WERI-Rb-1 (cell line): ENCODE data around the gene ZHX3.

Experiments
- DNase-seq: peaks from one replicate; pipeline ENCODE4 v3.0.0-alpha.2; 2020
- H3K27ac ChIP-seq: fragments of 250-450 bp; sonication (Bioruptor Pico); 2 replicates; pipeline ENCODE4 v1.5.1; 2020; ENCODE audit warnings: mild to moderate bottlenecking, moderate library complexity
- H3K27me3 ChIP-seq: fragments of 250-450 bp; sonication (Bioruptor Pico); 2 replicates; pipeline ENCODE4 v1.5.1; 2021; ENCODE audit warnings: mild to moderate bottlenecking, low read depth, moderate library complexity; ENCODE audit not compliant: insufficient read depth, severe bottlenecking
- H3K36me3 ChIP-seq: fragments of 250-450 bp; sonication (Bioruptor Pico); 2 replicates; pipeline ENCODE4 v1.5.1; 2020; ENCODE audit warnings: mild to moderate bottlenecking, moderate library complexity
- H3K4me3 ChIP-seq: 2 replicates; pipeline ENCODE4 v1.5.1; 2011; ENCODE audit warnings: low read depth, mild to moderate bottlenecking, control low read depth, low read length
- H3K9me3 ChIP-seq: fragments of 250-450 bp; sonication (Bioruptor Pico); 2 replicates; pipeline ENCODE4 v1.5.1; 2021; ENCODE audit warnings: mild to moderate bottlenecking, moderate library complexity; ENCODE audit not compliant: severe bottlenecking
- CTCF ChIP-seq: IDR thresholded peaks from 2 replicates; pipeline ENCODE4 v1.5.1; 2011; ENCODE audit warnings: low read depth, mild to moderate bottlenecking, control low read depth, inconsistent platforms, low read length

The ZHX3 gene

GRCh38 chr20:41167481-41168253, 149.9 kb downstream of the ZHX3 start:
- Histone ChIP-seq H3K4me3 (no peak overlapping the region), H3K27me3 (no peaks in the 10 kb centered on the region), H3K9me3 (no peaks in the 10 kb centered on the region), H3K27ac (no peak overlapping the region), H3K36me3 (peaks cover 96% of the 10 kb centered on the region)
- no peak for TF ChIP-seq CTCF
- DNase-seq: no peak

GRCh38 chr20:41167118-41167470, 150.4 kb downstream of the ZHX3 start:
- no peak for DNase-seq
- H3K27me3 ChIP-seq: no peaks in the 10 kb centered on the region
- no peak overlapping the region for H3K27ac ChIP-seq
- peaks cover 94% of the 10 kb centered on the region for H3K36me3 ChIP-seq
- H3K9me3 ChIP-seq: no peaks in the 10 kb centered on the region
- H3K4me3 ChIP-seq: no peak overlapping the region
- TF ChIP-seq CTCF: no peak

GRCh38 chr20:41166201-41167117, 151.1 kb downstream of the ZHX3 start:
- Histone ChIP-seq H3K9me3 (no peaks in the 10 kb centered on the region), H3K4me3 (no peak overlapping the region), H3K27me3 (no peaks in the 10 kb centered on the region), H3K27ac (no peak overlapping the region), H3K36me3 (peaks cover 91% of the 10 kb centered on the region)
- DNase-seq: no peak
- no peak for TF ChIP-seq CTCF

- H3K4me3 ChIP-seq: no peak overlapping the region
- DNase-seq: no peak
- H3K9me3 ChIP-seq: no peaks in the 10 kb centered on the region
- H3K27me3 ChIP-seq: no peaks in the 10 kb centered on the region
- H3K36me3 ChIP-seq: peaks cover 92% of the 10 kb centered on the region
- TF ChIP-seq CTCF: no peak
- no peak overlapping the region for H3K27ac ChIP-seq
Observed at GRCh38 chr20:41165001-41165882, 152.3 kb downstream of the ZHX3 start.

GRCh38 chr20:41163821-41164220, 153.7 kb downstream of the ZHX3 start:
- TF ChIP-seq CTCF: no peak
- no peak for DNase-seq
- H3K36me3 ChIP-seq: peaks cover 89% of the 10 kb centered on the region
- no peaks in the 10 kb centered on the region for H3K9me3 ChIP-seq
- no peaks in the 10 kb centered on the region for H3K27me3 ChIP-seq
- no peak overlapping the region for H3K27ac ChIP-seq
- H3K4me3 ChIP-seq: no peak overlapping the region
